Islet precursor cell (in vitro differentiated cells): Measurements from ENCODE around the gene BPI.
A peak's percentile ranks its signal among the peaks of the same experiment; 100 is the strongest.
"Not testable (repeated sequence)": the region's sequence is repeated elsewhere in the genome, so short reads cannot be mapped to it uniquely, and the experiment has no call there.

ENCODE experiments used
- DNase-seq: peaks from one replicate; pipeline ENCODE4 v3.0.0-alpha.2; 2018

BPI gene

GRCh38 chr20:38306379-38306778 is 2.4 kb downstream of the BPI start:
- DNase-seq, result no peak

GRCh38 chr20:38307371-38308046 is 3.6 kb downstream of the BPI start:
- no peak for DNase-seq

- no peak for DNase-seq
These were observed 4.1 kb downstream of the BPI start for GRCh38 chr20:38308047-38308438.

GRCh38 chr20:38308447-38308846 is 4.5 kb downstream of the BPI start:
- no peak for DNase-seq

GRCh38 chr20:38311091-38311490 is 7.1 kb downstream of the BPI start:
- DNase-seq, result no peak

GRCh38 chr20:38311491-38311890 is 7.5 kb downstream of the BPI start:
- no peak for DNase-seq

- no peak for DNase-seq
These were observed 9.7 kb downstream of the BPI start for GRCh38 chr20:38313676-38314075.

- not testable (repeated sequence) for DNase-seq
These were observed 10.4 kb downstream of the BPI start for GRCh38 chr20:38314350-38314749.

GRCh38 chr20:38315290-38315966 is 11.5 kb downstream of the BPI start:
- no peak for DNase-seq

- DNase-seq, result no peak
These were observed 12.4 kb downstream of the BPI start for GRCh38 chr20:38316341-38316740.

- DNase-seq, result no peak
These were observed 13.5 kb downstream of the BPI start for GRCh38 chr20:38317422-38317821.

GRCh38 chr20:38320221-38320620 is 16.3 kb downstream of the BPI start:
- DNase-seq, result no peak

GRCh38 chr20:38321959-38322598 is 18.1 kb downstream of the BPI start:
- DNase-seq, result peak; percentile 71

- DNase-seq, result no peak
These were observed 20.2 kb downstream of the BPI start for GRCh38 chr20:38324159-38324558.

- DNase-seq, result no peak
These were observed 21.2 kb downstream of the BPI start for GRCh38 chr20:38325167-38325566.

GRCh38 chr20:38325905-38326304 is 21.9 kb downstream of the BPI start:
- DNase-seq, result no peak

GRCh38 chr20:38326309-38326708 is 22.4 kb downstream of the BPI start:
- no peak for DNase-seq

GRCh38 chr20:38330638-38331037 is 26.7 kb downstream of the BPI start:
- no peak for DNase-seq

- no peak for DNase-seq
These were observed 27.3 kb downstream of the BPI start for GRCh38 chr20:38331245-38331644.

- DNase-seq, result no peak
These were observed 27.9 kb downstream of the BPI start for GRCh38 chr20:38331814-38332213.

- no peak for DNase-seq
These were observed 30.1 kb downstream of the BPI start for GRCh38 chr20:38334016-38334415.

- no peak for DNase-seq
These were observed 32.8 kb downstream of the BPI start for GRCh38 chr20:38336726-38337125.

GRCh38 chr20:38337561-38338140 is 33.7 kb downstream of the BPI start:
- peak; percentile 78 for DNase-seq
